HUES6 (cell line): Measurements from ENCODE around the gene CDC20.

Experiments
- H3K27ac ChIP-seq: 2 replicates; pipeline ENCODE4 v1.7.0; 2013; ENCODE audit warnings: low read depth, mild to moderate bottlenecking, low read length, inconsistent platforms
- H3K27me3 ChIP-seq: 2 replicates; pipeline ENCODE4 v1.6.1; 2013; ENCODE audit warnings: low read length; ENCODE audit not compliant: control insufficient read depth, insufficient read depth
- H3K36me3 ChIP-seq: 2 replicates; pipeline ENCODE4 v1.6.1; 2013; ENCODE audit warnings: low read length; ENCODE audit not compliant: control insufficient read depth, insufficient read depth
- H3K4me1 ChIP-seq: 2 replicates; pipeline ENCODE4 v1.6.1; 2013; ENCODE audit warnings: low read length; ENCODE audit not compliant: control insufficient read depth, insufficient read depth
- H3K4me3 ChIP-seq: 2 replicates; pipeline ENCODE4 v1.5.1; 2013; ENCODE audit warnings: low read depth, low read length
- H3K9ac ChIP-seq: one replicate; pipeline ENCODE4 v1.6.1; 2013; ENCODE audit warnings: mild to moderate bottlenecking, low read length
- H3K9me3 ChIP-seq: 2 replicates; pipeline ENCODE4 v1.6.1; 2013; ENCODE audit warnings: low read depth, low read length; ENCODE audit not compliant: control insufficient read depth, insufficient read depth

CDC20 gene

DNA sequence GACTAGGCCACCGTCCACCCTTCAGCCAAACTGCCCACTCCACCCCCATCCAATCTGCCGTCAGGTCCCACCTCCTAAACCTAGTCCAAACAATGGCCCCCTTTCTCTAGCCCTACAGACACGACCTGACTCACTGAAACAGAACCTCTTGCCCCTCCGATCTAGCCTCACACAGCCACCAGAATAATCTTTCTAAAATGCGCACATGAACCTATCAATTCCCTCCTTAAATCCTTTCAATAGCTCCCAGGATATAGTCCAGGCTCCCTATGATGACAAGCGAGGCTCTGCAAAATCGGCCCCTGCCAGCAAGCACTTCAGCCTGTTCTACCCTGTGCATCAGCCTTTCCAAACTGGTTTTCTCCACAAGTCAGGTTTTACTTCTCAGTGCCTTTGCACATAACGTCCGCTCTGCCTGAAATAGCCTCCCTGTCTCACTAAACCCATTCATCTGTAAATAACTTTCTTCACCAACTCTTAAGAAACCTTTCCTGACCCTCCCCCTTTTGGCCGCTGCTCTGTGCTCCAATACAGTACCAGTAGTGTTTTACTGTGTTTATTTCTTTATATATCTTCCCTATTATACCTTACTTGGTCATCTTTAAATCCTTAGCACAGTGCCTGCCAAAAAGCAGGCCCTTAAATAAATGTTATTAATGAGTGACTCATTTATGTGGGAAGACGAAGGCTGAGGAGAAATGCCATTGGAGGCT is 9.0 kb upstream of the CDC20 start:
- peak overlapping the region; percentile 89; the same call in 1 of the 2 replicates for H3K27ac ChIP-seq
- no peaks in the 10 kb centered on the region for H3K9me3 ChIP-seq
- peaks cover 22% of the 10 kb centered on the region for H3K4me1 ChIP-seq
- H3K36me3 ChIP-seq: no peaks in the 10 kb centered on the region
- H3K9ac ChIP-seq: peak overlapping the region; percentile 89
- H3K4me3 ChIP-seq: peak overlapping the region; percentile 87
- peaks cover 4% of the 10 kb centered on the region; the same call in 1 of the 2 replicates for H3K27me3 ChIP-seq

DNA sequence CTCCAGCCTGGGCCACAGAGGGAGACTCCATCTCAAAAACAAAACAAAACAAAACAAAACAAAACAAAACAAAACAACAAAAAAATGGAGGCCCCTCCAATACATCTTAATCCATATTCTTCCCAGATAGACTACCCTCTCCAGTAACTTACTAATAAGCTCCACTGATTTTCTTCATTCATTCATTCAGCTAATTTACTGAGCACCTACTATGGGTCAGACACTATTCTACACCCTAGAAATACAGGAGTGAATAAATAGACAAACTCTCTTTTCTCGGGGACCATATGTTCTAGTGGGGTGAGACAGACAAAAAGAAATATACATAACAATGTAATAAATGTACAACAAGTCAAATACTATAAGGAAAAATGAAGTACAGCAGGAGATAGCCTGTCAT is 7.8 kb upstream of the CDC20 start:
- Histone ChIP-seq H3K9me3 (no peaks in the 10 kb centered on the region), H3K36me3 (no peaks in the 10 kb centered on the region), H3K4me3 (no peak overlapping the region), H3K27ac (no peak overlapping the region), H3K9ac (no peak overlapping the region), H3K4me1 (peaks cover 22% of the 10 kb centered on the region), H3K27me3 (peaks cover 4% of the 10 kb centered on the region; the same call in 1 of the 2 replicates)

- Histone ChIP-seq H3K9ac (no peak overlapping the region), H3K9me3 (no peaks in the 10 kb centered on the region), H3K36me3 (no peaks in the 10 kb centered on the region), H3K27ac (no peak overlapping the region), H3K4me3 (no peak overlapping the region), H3K27me3 (peaks cover 4% of the 10 kb centered on the region; the same call in 1 of the 2 replicates), H3K4me1 (peaks cover 17% of the 10 kb centered on the region)
These were observed 7.1 kb upstream of the CDC20 start for GRCh38 chr1:43351421-43352350.

GRCh38 chr1:43352351-43352705 is 6.5 kb upstream of the CDC20 start:
- H3K4me1 ChIP-seq: peaks cover 17% of the 10 kb centered on the region

DNA sequence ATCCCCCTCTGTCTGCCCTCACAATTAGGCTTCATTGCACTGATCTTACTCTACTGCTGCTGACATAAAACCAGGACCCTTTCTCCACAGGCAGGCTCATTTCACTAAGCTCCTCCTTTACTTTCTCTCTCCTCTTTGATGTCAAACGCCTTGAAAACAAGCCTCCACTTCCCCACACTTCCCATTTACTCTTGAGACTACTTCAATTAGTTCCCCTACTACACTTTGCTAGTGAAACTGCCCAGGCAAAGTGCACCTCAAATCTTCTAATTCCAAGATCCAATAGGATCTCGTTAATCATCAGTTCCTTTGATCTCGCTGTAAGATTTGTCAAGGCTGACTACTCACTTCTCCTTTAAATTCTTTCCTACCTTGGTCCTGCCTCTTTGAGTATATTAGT is 5.9 kb upstream of the CDC20 start:
- Histone ChIP-seq H3K4me3 (no peak overlapping the region), H3K4me1 (peaks cover 16% of the 10 kb centered on the region), H3K27ac (no peak overlapping the region), H3K9me3 (no peaks in the 10 kb centered on the region), H3K9ac (no peak overlapping the region), H3K27me3 (peaks cover 2% of the 10 kb centered on the region; the same call in 1 of the 2 replicates), H3K36me3 (no peaks in the 10 kb centered on the region)

More at GRCh38 chr1:43352351-43352705, 6.5 kb upstream of the CDC20 start:
- peaks cover 4% of the 10 kb centered on the region; the same call in 1 of the 2 replicates for H3K27me3 ChIP-seq
- no peaks in the 10 kb centered on the region for H3K9me3 ChIP-seq
- no peaks in the 10 kb centered on the region for H3K36me3 ChIP-seq
- no peak overlapping the region for H3K27ac ChIP-seq
- H3K9ac ChIP-seq: no peak overlapping the region
- H3K4me3 ChIP-seq: no peak overlapping the region

GRCh38 chr1:43354471-43354870 is 4.3 kb upstream of the CDC20 start:
- H3K4me1 ChIP-seq: peaks cover 10% of the 10 kb centered on the region
- no peaks in the 10 kb centered on the region for H3K9me3 ChIP-seq
- no peak overlapping the region for H3K9ac ChIP-seq
- no peak overlapping the region for H3K27ac ChIP-seq
- no peak overlapping the region for H3K4me3 ChIP-seq
- no peaks in the 10 kb centered on the region for H3K27me3 ChIP-seq
- peaks cover 3% of the 10 kb centered on the region; the same call in 1 of the 2 replicates for H3K36me3 ChIP-seq

DNA sequence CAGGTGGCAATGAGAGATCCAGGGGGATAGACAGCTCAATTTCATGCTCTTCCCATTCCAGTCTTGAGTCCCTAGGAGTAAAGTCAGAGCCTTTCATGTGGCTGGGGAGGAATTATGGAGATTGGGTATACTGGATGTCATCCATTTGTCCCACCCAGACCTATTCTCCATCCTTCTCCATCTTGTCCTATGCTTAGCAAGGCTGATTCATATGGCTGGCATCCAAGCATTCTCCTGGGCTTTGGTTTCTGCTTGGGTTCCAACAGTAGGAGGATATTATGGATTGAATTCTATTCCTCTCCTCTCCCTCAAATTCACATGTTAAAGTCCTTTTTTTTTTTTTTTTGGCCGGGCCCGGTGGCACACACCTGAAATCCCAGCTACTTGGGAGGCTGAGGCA is 3.8 kb upstream of the CDC20 start:
- Histone ChIP-seq H3K4me3 (no peak overlapping the region), H3K9me3 (no peaks in the 10 kb centered on the region), H3K36me3 (peaks cover 7% of the 10 kb centered on the region), H3K27ac (no peak overlapping the region), H3K4me1 (peaks cover 7% of the 10 kb centered on the region), H3K27me3 (no peaks in the 10 kb centered on the region), H3K9ac (no peak overlapping the region)

DNA sequence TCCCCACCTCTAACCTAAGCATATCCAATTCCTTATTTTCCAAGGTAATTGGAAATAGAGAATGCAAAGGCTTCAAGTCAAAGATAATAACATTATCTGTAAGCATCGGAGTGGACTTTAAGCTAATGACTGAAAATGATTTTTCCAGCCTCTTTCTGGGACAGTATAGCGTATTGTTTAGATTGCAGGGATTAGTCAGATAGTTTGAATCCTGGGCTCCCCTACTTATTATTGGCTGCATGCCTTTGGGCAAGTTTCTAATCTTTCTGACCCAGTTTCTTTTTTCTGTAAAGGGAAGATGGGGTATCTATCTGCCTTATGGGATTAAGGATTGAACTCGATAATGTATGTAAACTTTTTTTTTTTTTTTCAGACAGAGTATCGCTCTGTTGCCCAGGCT is 1.5 kb upstream of the CDC20 start:
- H3K27me3 ChIP-seq: no peaks in the 10 kb centered on the region
- peaks cover 30% of the 10 kb centered on the region for H3K36me3 ChIP-seq
- H3K4me1 ChIP-seq: peaks cover 13% of the 10 kb centered on the region
- no peak overlapping the region for H3K27ac ChIP-seq
- no peak overlapping the region for H3K4me3 ChIP-seq
- H3K9ac ChIP-seq: no peak overlapping the region
- H3K9me3 ChIP-seq: no peaks in the 10 kb centered on the region

DNA sequence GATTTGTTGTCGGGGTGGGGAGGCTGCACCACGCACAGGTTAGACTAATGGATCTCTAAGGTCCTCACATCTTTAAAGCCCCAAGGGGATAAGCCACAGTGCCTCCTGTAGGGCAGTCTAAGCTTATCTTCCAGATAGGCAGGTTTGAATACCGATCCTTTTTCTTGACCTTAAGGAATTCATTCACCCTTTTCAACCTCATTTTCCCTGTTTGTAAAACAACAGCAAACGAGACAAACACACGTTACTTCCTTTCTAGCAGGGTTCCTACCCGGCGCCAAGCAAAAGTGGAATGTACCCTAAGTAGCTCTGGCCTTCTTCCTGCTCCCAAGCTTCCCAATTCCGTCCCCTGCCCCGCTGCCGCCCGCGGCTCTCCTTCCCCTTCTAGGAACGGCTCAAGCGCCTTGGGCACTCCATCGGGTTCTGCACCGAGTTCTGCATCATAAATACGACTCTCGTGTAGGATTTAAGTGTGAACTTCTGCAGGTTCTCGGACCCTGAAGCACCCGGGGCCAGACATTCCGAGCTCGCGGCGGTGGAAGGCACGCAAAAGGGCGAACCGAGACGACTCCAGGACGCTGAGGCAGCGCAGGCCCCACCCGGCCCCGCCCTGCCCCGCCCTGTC is 548 bp upstream of the CDC20 start:
- Histone ChIP-seq H3K4me3 (peak overlapping the region; percentile 74), H3K36me3 (peaks cover 40% of the 10 kb centered on the region), H3K4me1 (peaks cover 13% of the 10 kb centered on the region)

DNA sequence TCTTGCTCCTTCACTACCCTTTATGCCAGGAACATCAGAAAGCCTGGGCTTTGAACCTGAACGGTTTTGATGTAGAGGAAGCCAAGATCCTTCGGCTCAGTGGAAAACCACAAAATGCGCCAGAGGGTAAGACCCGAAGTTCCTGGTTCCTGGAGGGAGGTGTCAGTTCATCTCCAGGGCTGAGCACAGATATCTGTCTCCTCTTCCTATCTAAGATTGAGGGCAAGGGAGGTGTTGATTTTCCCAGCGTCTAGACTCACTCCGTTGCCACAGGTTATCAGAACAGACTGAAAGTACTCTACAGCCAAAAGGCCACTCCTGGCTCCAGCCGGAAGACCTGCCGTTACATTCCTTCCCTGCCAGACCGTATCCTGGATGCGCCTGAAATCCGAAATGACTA is 915 bp downstream of the CDC20 start:
- Histone ChIP-seq H3K27ac (peak overlapping the region; percentile 52; the same call in 1 of the 2 replicates), H3K9me3 (no peaks in the 10 kb centered on the region)

More for the DNA sequence above, 548 bp upstream of the CDC20 start:
- Histone ChIP-seq H3K27me3 (no peaks in the 10 kb centered on the region), H3K9ac (peak overlapping the region; percentile 94), H3K9me3 (no peaks in the 10 kb centered on the region), H3K27ac (peak overlapping the region; percentile 69)

More for the DNA sequence above, 915 bp downstream of the CDC20 start:
- H3K27me3 ChIP-seq: no peaks in the 10 kb centered on the region
- H3K4me3 ChIP-seq: peak overlapping the region; percentile 83
- peak overlapping the region; percentile 94 for H3K9ac ChIP-seq
- peaks cover 13% of the 10 kb centered on the region for H3K4me1 ChIP-seq
- H3K36me3 ChIP-seq: peaks cover 55% of the 10 kb centered on the region
